ENCODE results near the gene URB2.
A peak's percentile ranks its signal among the peaks of the same experiment; 100 is the strongest.

Gene URB2

GRCh38 chr1:229650045-229650444, 24.0 kb downstream of the URB2 start:
- no peak for DNase-seq

- DNase-seq, result no peak
These were observed 25.5 kb downstream of the URB2 start for GRCh38 chr1:229651546-229651945.

GRCh38 chr1:229653420-229653819, 27.4 kb downstream of the URB2 start:
- no peak for DNase-seq

GRCh38 chr1:229655781-229656180, 29.7 kb downstream of the URB2 start:
- no peak for DNase-seq

GRCh38 chr1:229657993-229658755, 32.1 kb downstream of the URB2 start:
- no peak for DNase-seq

GRCh38 chr1:229661022-229661877, 35.2 kb downstream of the URB2 start:
- DNase-seq, result peak in 1 of 2 experiments; percentile 19

- no peak for DNase-seq
These were observed 35.9 kb downstream of the URB2 start for GRCh38 chr1:229661897-229662296.

- DNase-seq, result no peak
These were observed 38.2 kb downstream of the URB2 start for GRCh38 chr1:229664133-229664689.

GRCh38 chr1:229665912-229666558, 40.0 kb downstream of the URB2 start:
- DNase-seq, result no peak

GRCh38 chr1:229666585-229666984, 40.5 kb downstream of the URB2 start:
- no peak for DNase-seq

- DNase-seq, result no peak
These were observed 43.3 kb downstream of the URB2 start for GRCh38 chr1:229669333-229669732.

- no peak for DNase-seq
These were observed 45.3 kb downstream of the URB2 start for GRCh38 chr1:229671310-229671709.

- DNase-seq, result no peak
These were observed 46.2 kb downstream of the URB2 start for GRCh38 chr1:229672246-229672645.

GRCh38 chr1:229674042-229674441, 48.0 kb downstream of the URB2 start:
- DNase-seq, result no peak

GRCh38 chr1:229675396-229675795, 49.3 kb downstream of the URB2 start:
- DNase-seq, result no peak

- DNase-seq, result no peak
These were observed 59.1 kb downstream of the URB2 start for GRCh38 chr1:229685149-229685548.

- DNase-seq, result no peak
These were observed 63.2 kb downstream of the URB2 start for GRCh38 chr1:229689273-229689672.

GRCh38 chr1:229689904-229690303, 63.9 kb downstream of the URB2 start:
- no peak for DNase-seq

GRCh38 chr1:229690662-229691061, 64.6 kb downstream of the URB2 start:
- DNase-seq, result no peak

- DNase-seq, result no peak
These were observed 65.3 kb downstream of the URB2 start for GRCh38 chr1:229691362-229691761.

- DNase-seq, result no peak
These were observed 67.3 kb downstream of the URB2 start for GRCh38 chr1:229693129-229693900.

- DNase-seq, result no peak
These were observed 68.1 kb downstream of the URB2 start for GRCh38 chr1:229694053-229694693.

Measured in cerebellar nuclear complex (tissue), 1 donor.